Measurements from ENCODE around the gene ABHD2.
"Not testable (repeated sequence)": the region's sequence is repeated elsewhere in the genome, so short reads cannot be mapped to it uniquely, and the experiment has no call there.

Gene ABHD2

GRCh38 chr15:89136818-89137772 lies 48.8 kb downstream of the ABHD2 start:
- in situ Hi-C loops (cut with MboI; ENCODE audit: low pct_unique_long_range_greater_than_20kb, low sequenced_read_pairs, unreplicated experiment) = no loop called here
- no peak for TF ChIP-seq CTCF (IDR thresholded peaks at IDR 0.05; ENCODE audit: extremely low read depth, insufficient read depth, missing control alignments)
- DNase-seq (ENCODE audit: low spot score) = no peak

GRCh38 chr15:89137926-89138325 lies 49.7 kb downstream of the ABHD2 start:
- no peak for TF ChIP-seq CTCF (IDR thresholded peaks at IDR 0.05; ENCODE audit: extremely low read depth, insufficient read depth, missing control alignments)
- in situ Hi-C loops (cut with MboI; ENCODE audit: low pct_unique_long_range_greater_than_20kb, low sequenced_read_pairs, unreplicated experiment) = no loop called here
- no peak for DNase-seq (ENCODE audit: low spot score)

GRCh38 chr15:89138999-89139612 lies 50.9 kb downstream of the ABHD2 start:
- DNase-seq (ENCODE audit: low spot score) = no peak
- TF ChIP-seq CTCF (IDR thresholded peaks at IDR 0.05; ENCODE audit: extremely low read depth, insufficient read depth, missing control alignments) = no peak
- in situ Hi-C loops (cut with MboI; ENCODE audit: low pct_unique_long_range_greater_than_20kb, low sequenced_read_pairs, unreplicated experiment) = no loop called here

- no peak for TF ChIP-seq CTCF (IDR thresholded peaks at IDR 0.05; ENCODE audit: extremely low read depth, insufficient read depth, missing control alignments)
- in situ Hi-C loops (cut with MboI; ENCODE audit: low pct_unique_long_range_greater_than_20kb, low sequenced_read_pairs, unreplicated experiment) = no loop called here
- no peak for DNase-seq (ENCODE audit: low spot score)
Measured at GRCh38 chr15:89139613-89140499, 51.6 kb downstream of the ABHD2 start.

- no peak for TF ChIP-seq CTCF (IDR thresholded peaks at IDR 0.05; ENCODE audit: extremely low read depth, insufficient read depth, missing control alignments)
- DNase-seq (ENCODE audit: low spot score) = no peak
- in situ Hi-C loops (cut with MboI; ENCODE audit: low pct_unique_long_range_greater_than_20kb, low sequenced_read_pairs, unreplicated experiment) = no loop called here
Measured at GRCh38 chr15:89140595-89140994, 52.3 kb downstream of the ABHD2 start.

GRCh38 chr15:89141159-89141558 lies 52.9 kb downstream of the ABHD2 start:
- DNase-seq (ENCODE audit: low spot score); in situ Hi-C loops (cut with MboI; ENCODE audit: low pct_unique_long_range_greater_than_20kb, low sequenced_read_pairs, unreplicated experiment): not testable (repeated sequence)

All from GM13977 (cell line).